Activated naive CD4-positive, alpha-beta T cell treated with anti-CD3 and anti-CD28 coated beads, Interleukin-2, amount 50 U/mL, for 72 hours (primary cell): ENCODE results near the gene IDI1. TPM values are rescaled to one million over a fixed set of nuclear protein-coding genes. Genes with fewer than 3 reads are reported as not detected.
"Not testable (repeated sequence)": the region's sequence is repeated elsewhere in the genome, so short reads cannot be mapped to it uniquely, and the experiment has no call there.

Experiments
- ATAC-seq, 2 donors: fragments of 150-1000 bp; cut with Tn5 transposase; 2 replicates each; pipeline ENCODE4 v1.10.0; 2021; ENCODE audit warnings: mild to moderate bottlenecking in 2 of 2, moderate library complexity in 2 of 2
- DNase-seq, 2 donors: peaks; one replicate each; pipeline ENCODE4 v3.0.0; 2021 to 2022; ENCODE audit warnings: low spot score in 2 of 2
- H3K27ac Mint-ChIP-seq, 2 donors: one replicate each; pipeline ENCODE4 v1.8.0; 2022; ENCODE audit warnings: mild to moderate bottlenecking in 2 of 2, mixed read lengths in 2 of 2
- H3K36me3 Mint-ChIP-seq, 2 donors: one replicate each; pipeline ENCODE4 v1.8.0; 2022; ENCODE audit warnings: mixed read lengths in 2 of 2
- H3K9me3 Mint-ChIP-seq, 2 donors: one replicate each; pipeline ENCODE4 v1.8.0; 2022; ENCODE audit warnings: mixed read lengths in 2 of 2
- total RNA-seq, 2 donors: library from RNA; stranded (reverse); gene quantifications; one replicate each; pipeline ENCODE4 v1.2.3, GENCODE V29; 2022

The IDI1 gene
- total RNA-seq, 2 donors from 2014 or later, result 52.6 to 81.1 TPM

DNA sequence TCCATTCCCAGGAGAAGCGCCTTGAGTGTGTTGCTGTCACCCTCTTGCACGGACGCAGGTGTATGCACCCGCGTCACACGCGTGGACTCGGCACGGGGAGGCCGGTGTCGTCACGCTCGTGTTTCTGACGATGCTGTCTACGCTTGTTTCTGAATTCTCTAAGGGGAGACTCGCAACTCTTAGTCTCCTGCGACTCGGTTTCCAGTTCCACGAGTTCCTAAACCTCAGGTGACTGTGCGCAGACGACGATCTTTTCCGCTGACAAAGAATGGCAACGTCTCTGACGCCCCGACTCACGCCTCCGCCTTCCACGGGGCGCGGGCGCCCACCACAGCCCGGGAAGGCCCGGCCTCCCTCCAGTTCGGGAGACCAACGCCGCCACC, 579 bp downstream of the IDI1 start:
- DNase-seq (no peak), ATAC-seq (peak in 1 of 2 donors; percentile 30)
- Mint-ChIP-seq H3K36me3 (peaks cover 22 to 36% of the 10 kb centered on the region in 2 donors), H3K9me3 (no peaks in the 10 kb centered on the region), H3K27ac (peak overlapping the region; percentile 91 to 99)

DNA sequence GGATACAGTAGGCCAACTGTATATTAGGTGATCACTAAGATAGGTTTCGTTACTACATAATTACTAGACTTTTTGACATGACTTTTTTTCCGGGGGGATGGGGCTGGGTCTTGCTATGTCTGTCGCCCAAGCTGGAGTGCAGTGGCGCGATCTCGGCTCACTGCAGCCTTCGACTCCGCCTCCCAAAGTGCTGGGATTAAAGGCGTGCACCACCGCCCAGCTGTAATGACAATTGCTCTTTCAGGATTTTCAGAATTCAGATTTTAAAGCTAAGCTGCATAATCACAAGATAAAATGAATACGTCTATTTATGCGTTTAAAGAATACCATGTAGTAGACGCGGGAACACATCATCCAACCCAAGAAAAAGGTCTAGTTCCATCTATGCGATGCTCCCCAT, 982 bp downstream of the IDI1 start:
- Mint-ChIP-seq H3K36me3 (peaks cover 25 to 40% of the 10 kb centered on the region in 2 donors), H3K27ac (peak overlapping the region; percentile 91 to 99), H3K9me3 (no peaks in the 10 kb centered on the region)
- DNase-seq (peak in 1 of 2 donors; percentile 17), ATAC-seq (no peak)

GRCh38 chr10:1045415-1045814, 3.5 kb downstream of the IDI1 start:
- Mint-ChIP-seq H3K9me3 (no peaks in the 10 kb centered on the region), H3K36me3 (peaks cover 25 to 39% of the 10 kb centered on the region in 2 donors)

GRCh38 chr10:1044964-1045363, 4.0 kb downstream of the IDI1 start:
- Mint-ChIP-seq H3K36me3 (peaks cover 25 to 35% of the 10 kb centered on the region in 2 donors), H3K27ac (peak overlapping the region; percentile 16 to 64)
- ATAC-seq, result no peak

More at GRCh38 chr10:1045415-1045814, 3.5 kb downstream of the IDI1 start:
- peak overlapping the region; percentile 64 to 79 for H3K27ac Mint-ChIP-seq
- DNase-seq (no peak), ATAC-seq (no peak)

GRCh38 chr10:1044146-1044545, 4.8 kb downstream of the IDI1 start:
- Mint-ChIP-seq H3K9me3 (no peaks in the 10 kb centered on the region), H3K27ac (peak overlapping the region; percentile 64 to 92), H3K36me3 (peaks cover 18 to 31% of the 10 kb centered on the region in 2 donors)
- DNase-seq (no peak), ATAC-seq (no peak)

More at GRCh38 chr10:1044964-1045363, 4.0 kb downstream of the IDI1 start:
- no peak for DNase-seq
- no peaks in the 10 kb centered on the region for H3K9me3 Mint-ChIP-seq

DNA sequence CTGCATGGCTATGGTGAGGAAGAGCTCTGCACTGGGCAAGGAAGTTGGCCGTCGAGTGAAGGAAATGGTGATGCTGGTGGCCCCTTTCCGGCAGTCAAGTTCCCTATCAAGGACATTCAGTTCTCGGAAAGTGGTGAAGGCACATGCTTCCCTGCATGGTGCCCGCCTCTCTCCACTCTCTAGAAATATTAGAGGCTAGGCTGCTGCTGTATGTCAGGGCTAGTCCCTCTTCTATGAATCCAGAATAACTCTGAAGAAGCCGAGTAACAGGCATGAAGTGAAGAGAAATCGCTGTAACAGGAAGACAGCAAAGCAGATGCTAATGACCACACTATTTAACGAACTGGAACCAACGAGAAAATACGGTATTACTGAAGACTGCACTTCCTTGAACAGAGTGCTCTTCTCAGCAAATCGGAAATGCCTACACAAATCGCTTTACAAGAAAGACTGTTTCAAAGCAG, 5.4 kb downstream of the IDI1 start:
- Mint-ChIP-seq H3K27ac (peak overlapping the region; percentile 64 to 92), H3K36me3 (peaks cover 17 to 31% of the 10 kb centered on the region in 2 donors), H3K9me3 (no peaks in the 10 kb centered on the region)
- no peak for DNase-seq
- ATAC-seq, result peak in 1 of 2 donors; percentile 30

- Mint-ChIP-seq H3K36me3 (peaks cover 6 to 19% of the 10 kb centered on the region in 2 donors), H3K27ac (peak overlapping the region in 1 of 2 donors; percentile 68), H3K9me3 (no peaks in the 10 kb centered on the region)
- DNase-seq, result no peak
- ATAC-seq, result no peak
Observed at GRCh38 chr10:1041514-1041913, 7.4 kb downstream of the IDI1 start.

GRCh38 chr10:1040133-1040532, 8.8 kb downstream of the IDI1 start:
- no peak for DNase-seq
- no peaks in the 10 kb centered on the region for H3K9me3 Mint-ChIP-seq
- H3K27ac Mint-ChIP-seq, result no peak overlapping the region
- peaks cover 6 to 19% of the 10 kb centered on the region in 2 donors for H3K36me3 Mint-ChIP-seq
- ATAC-seq, result no peak

DNA sequence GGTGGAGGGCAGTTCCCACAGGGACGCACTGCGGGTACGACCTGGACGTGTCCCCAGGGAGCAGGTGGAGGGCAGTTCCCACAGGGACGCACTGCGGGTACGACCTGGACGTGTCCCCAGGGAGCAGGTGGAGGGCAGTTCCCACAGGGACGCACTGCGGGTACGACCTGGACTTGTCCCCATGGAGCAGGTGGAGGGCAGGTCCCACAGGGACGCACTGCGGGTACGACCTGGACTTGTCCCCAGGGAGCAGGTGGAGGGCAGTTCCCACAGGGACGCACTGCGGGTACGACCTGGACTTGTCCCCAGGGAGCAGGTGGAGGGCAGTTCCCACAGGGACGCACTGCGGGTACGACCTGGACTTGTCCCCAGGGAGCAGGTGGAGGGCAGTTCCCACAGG, 10.2 kb downstream of the IDI1 start:
- ATAC-seq, DNase-seq, H3K36me3 Mint-ChIP-seq, H3K9me3 Mint-ChIP-seq, H3K27ac Mint-ChIP-seq: not testable (repeated sequence)

DNA sequence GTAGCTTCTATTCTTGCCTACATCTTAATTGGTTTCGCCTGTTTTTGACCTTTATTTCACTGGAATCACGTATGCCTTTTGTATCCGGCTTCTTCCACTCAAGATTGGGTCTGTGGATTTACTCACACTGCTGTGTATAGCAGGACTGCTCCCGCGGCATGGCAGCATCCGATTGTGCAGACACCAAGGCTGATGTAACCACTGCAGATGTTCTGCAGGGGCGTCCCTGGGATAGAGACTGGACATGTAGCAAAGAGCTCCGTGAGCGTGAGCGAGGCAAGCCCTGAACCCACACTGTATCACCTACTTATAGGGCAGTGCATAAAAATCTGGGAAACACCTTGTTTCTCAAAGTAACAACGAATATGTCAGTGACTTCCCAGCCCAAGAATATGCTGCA, 11.8 kb downstream of the IDI1 start:
- Mint-ChIP-seq H3K9me3 (no peaks in the 10 kb centered on the region), H3K27ac (peak overlapping the region; percentile 32 to 87)
- no peak for ATAC-seq

DNA sequence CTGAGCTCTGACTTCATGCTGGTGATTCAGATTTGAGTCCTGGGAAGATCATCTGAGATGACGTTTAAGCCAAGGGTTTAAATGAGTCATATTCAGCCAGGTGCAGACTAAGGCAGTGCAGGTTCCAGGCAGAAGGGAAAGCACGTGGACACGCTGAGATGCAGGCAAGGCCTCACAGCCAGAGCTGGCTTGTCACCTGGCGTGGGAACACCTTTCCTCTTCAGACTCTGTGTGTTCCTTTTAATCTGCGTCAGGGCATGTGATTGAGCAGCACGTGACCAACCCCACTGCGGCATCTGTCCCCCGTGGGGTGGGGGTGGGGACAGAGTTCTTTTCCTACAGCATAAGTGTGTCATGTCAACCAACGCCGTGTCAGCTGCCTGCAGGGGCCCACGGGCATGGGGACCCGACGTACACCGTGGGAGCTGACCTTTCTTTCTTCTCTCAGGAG, 12.6 kb downstream of the IDI1 start:
- DNase-seq, result peak in 1 of 2 donors; percentile 36
- peak; percentile 89 to 94 for ATAC-seq
- Mint-ChIP-seq H3K36me3 (no peaks in the 10 kb centered on the region), H3K9me3 (no peaks in the 10 kb centered on the region), H3K27ac (peak overlapping the region; percentile 57 to 92)

More for the DNA sequence above, 11.8 kb downstream of the IDI1 start:
- H3K36me3 Mint-ChIP-seq, result no peaks in the 10 kb centered on the region
- no peak for DNase-seq

DNA sequence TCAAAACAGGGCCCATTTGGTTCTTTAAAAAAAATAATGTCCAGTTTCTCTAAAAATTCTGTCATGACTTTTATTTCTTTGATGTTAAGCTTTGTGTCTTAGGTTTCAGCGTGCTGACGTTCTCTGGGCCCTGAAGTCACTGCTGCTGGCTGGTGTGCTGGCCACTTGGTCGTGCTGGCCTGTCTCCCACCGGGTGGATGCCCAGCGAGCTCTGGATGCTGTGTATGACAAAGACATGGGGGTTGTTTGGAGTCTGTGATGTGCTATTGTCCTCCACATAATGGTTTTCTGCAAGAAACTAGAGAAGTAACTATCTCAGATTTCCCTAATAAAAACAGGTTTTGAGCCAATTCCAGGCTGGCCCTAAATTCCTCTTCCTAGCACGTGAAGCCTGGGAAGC, 13.7 kb downstream of the IDI1 start:
- no peak for DNase-seq
- no peaks in the 10 kb centered on the region for H3K36me3 Mint-ChIP-seq
- peak overlapping the region in 1 of 2 donors; percentile 92 for H3K27ac Mint-ChIP-seq
- ATAC-seq, result no peak
- no peaks in the 10 kb centered on the region for H3K9me3 Mint-ChIP-seq

- DNase-seq (no peak), ATAC-seq (no peak)
- Mint-ChIP-seq H3K27ac (peak overlapping the region in 1 of 2 donors; percentile 61), H3K36me3 (no peaks in the 10 kb centered on the region), H3K9me3 (no peaks in the 10 kb centered on the region)
Observed at GRCh38 chr10:1034758-1035157, 14.2 kb downstream of the IDI1 start.

DNA sequence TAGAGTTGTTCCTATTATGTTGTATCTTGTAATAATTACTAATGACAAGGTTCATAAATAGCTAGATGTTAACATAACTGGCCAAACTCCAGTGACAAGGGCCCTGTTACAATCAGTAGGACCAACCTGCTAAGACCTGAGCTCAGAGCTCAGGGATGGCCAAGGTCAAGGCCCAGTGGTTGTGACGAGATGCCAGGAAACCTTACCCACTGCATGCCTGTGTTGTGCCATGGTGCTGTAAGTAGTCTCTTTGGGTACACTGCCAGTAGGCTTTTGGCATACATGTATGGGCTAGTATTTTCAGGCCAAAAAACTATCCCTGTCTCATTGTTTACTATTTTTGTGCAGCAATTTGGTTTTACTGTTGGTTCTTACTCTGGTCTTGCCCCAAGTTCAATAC, 15.3 kb downstream of the IDI1 start:
- DNase-seq (no peak), ATAC-seq (no peak)
- Mint-ChIP-seq H3K27ac (no peak overlapping the region), H3K36me3 (no peaks in the 10 kb centered on the region), H3K9me3 (no peaks in the 10 kb centered on the region)

GRCh38 chr10:1029838-1030237, 19.1 kb downstream of the IDI1 start:
- Mint-ChIP-seq H3K27ac (no peak overlapping the region), H3K36me3 (no peaks in the 10 kb centered on the region), H3K9me3 (no peaks in the 10 kb centered on the region)
- DNase-seq (no peak), ATAC-seq (no peak)

GRCh38 chr10:1026578-1026977, 22.3 kb downstream of the IDI1 start:
- DNase-seq (no peak), ATAC-seq (no peak)
- Mint-ChIP-seq H3K36me3 (peaks cover under 1 to 5% of the 10 kb centered on the region in 2 donors), H3K9me3 (no peaks in the 10 kb centered on the region), H3K27ac (no peak overlapping the region)

DNA sequence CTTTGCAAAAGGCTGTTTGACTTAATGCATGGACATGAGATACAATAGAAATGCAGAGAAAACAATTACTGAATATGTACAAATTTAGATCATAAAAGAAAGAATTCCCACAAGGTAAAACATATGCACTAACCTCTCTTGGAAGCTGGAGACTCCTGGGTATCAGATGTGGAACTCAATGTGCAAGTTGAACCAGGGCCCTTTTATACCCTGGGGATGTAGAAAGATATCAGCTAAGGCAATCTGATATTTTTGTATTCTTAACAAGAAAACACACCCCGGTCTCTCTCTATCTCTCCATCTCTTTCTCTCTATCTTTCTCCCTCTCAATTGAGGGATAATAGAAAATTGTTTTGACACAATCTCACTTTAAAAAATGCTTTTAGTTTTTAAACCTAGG, 23.2 kb downstream of the IDI1 start, which contains the start of gene IDI2:
Gene IDI2 (minus strand): TSS at position 177 of the 400 bp plus-strand sequence. CDS start 1,136 bp downstream, outside the sequence.
- ATAC-seq (no peak), DNase-seq (no peak)
- Mint-ChIP-seq H3K27ac (no peak within 1 kb of the TSS), H3K9me3 (no peaks in the 10 kb centered on the region), H3K36me3 (peaks cover 4 to 5% of the 10 kb centered on the region in 2 donors)

- ATAC-seq (no peak), DNase-seq (no peak)
- no peak overlapping the region for H3K27ac Mint-ChIP-seq
- H3K36me3 Mint-ChIP-seq, result peaks cover 5 to 7% of the 10 kb centered on the region in 2 donors
- no peaks in the 10 kb centered on the region for H3K9me3 Mint-ChIP-seq
Observed at GRCh38 chr10:1024103-1024502, 24.8 kb downstream of the IDI1 start.
